ENCODE data around the gene DPM3.

DNA sequence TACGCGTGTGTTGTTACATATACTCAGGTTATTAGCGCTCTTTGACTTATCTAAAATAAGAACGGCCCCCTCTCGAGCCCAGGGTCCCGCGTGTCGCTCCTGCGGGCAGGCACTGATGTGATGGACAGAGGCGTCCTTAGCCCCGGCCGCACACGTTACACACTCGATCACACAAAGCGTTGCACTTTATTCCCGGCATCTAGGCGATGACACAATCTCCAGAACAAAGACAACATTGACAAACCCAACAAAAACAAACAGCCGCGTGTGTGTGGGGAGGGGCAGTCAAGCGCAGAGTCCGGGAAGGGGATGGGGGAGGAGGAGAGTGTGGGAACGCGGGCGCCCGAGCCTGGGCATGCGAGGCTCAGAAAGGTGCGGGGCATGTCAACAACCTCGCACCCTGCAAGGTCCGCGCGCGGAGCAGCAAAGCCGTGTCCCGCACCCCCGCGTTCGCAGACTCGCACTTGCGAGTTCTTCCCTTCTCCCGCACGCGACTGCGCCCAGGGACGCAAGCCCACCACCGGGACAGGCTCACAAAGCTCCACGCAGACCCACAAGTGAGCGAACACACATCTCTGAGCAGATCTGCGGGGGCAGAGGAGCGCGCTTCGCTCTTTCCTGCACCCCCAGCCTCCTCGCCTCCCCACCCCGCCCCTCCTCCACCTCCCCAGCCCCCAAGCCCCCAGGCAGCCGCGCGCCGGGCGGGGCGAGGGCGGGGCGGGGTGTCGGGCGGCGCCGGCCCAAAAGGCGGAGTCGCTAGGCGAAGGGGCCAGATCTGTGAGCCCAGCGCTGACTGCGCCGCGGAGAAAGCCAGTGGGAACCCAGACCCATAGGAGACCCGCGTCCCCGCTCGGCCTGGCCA is 13.0 kb downstream of the DPM3 start, which contains the start of gene EFNA1:
- no peak; the same call in none of the 2 replicates for TF ChIP-seq TARDBP (IDR thresholded peaks at IDR 0.05)
- TF ChIP-seq SP1 (IDR thresholded peaks at IDR 0.05) = no peak
